ENCODE measurements around the gene PPAN.

Gene PPAN

DNA sequence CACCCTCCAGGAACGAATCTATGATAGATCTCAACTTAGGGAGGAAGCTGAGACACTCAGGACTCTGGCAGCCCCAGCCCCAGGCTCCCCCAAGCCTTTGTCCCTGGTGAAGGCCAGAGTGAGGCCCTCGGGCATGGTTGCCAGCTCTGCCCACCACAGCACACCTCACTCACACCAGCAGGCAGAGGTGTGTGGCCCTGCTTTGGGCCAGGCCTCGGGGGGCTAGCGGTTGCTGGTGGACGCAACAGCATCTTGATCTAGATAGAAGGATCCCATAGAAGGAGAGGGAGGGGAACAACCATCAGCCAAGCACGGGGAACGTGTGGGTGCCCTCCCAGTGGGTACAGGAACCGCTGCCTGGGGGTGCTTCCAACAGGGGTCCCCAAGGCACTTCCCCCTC, 51.9 kb downstream of the PPAN start:
- Histone ChIP-seq H3K4me3 (ENCODE audit: low read depth in 1 of 2, low read length in 1 of 2) (no peak overlapping the region), H3K27ac (no peak overlapping the region), H3K4me1 (ENCODE audit: control insufficient read depth in 1 of 2, insufficient read depth in 1 of 2, low read depth in 1 of 2, low read length in 1 of 2) (no peaks in the 10 kb centered on the region), H3K27me3 (no peaks in the 10 kb centered on the region), H3K9me3 (no peaks in the 10 kb centered on the region), H3K36me3 (peaks cover 93% of the 10 kb centered on the region)
- TF ChIP-seq, protein P1, sequence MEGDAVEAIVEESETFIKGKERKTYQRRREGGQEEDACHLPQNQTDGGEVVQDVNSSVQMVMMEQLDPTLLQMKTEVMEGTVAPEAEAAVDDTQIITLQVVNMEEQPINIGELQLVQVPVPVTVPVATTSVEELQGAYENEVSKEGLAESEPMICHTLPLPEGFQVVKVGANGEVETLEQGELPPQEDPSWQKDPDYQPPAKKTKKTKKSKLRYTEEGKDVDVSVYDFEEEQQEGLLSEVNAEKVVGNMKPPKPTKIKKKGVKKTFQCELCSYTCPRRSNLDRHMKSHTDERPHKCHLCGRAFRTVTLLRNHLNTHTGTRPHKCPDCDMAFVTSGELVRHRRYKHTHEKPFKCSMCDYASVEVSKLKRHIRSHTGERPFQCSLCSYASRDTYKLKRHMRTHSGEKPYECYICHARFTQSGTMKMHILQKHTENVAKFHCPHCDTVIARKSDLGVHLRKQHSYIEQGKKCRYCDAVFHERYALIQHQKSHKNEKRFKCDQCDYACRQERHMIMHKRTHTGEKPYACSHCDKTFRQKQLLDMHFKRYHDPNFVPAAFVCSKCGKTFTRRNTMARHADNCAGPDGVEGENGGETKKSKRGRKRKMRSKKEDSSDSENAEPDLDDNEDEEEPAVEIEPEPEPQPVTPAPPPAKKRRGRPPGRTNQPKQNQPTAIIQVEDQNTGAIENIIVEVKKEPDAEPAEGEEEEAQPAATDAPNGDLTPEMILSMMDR (IDR thresholded peaks at IDR 0.05) = no peak

DNA sequence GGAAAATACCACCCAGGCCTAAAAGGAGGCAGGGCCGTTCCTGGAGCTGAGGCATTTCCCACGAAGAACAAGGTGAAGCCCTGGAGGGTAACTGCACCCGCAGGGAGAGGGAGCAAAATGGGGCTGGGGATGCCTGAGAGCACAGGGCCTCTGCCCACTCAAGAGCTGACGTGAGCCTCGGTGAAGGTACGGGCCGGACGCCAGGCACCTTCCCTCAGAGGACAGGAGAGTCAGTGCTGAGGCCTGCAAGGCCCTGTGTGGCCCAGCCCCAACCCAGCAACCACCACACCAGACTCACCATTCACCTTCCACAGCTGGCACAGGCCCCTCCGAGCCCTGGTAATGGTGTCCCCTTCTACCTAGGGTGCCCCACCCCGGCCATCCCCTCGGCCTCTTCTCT, 52.3 kb downstream of the PPAN start:
- Histone ChIP-seq H3K36me3 (peaks cover 94% of the 10 kb centered on the region), H3K4me1 (ENCODE audit: control insufficient read depth in 1 of 2, insufficient read depth in 1 of 2, low read depth in 1 of 2, low read length in 1 of 2) (no peaks in the 10 kb centered on the region), H3K4me3 (ENCODE audit: low read depth in 1 of 2, low read length in 1 of 2) (no peak overlapping the region), H3K27me3 (no peaks in the 10 kb centered on the region), H3K27ac (no peak overlapping the region), H3K9me3 (no peaks in the 10 kb centered on the region)
- TF ChIP-seq, protein P1 (IDR thresholded peaks at IDR 0.05) = no peak

DNA sequence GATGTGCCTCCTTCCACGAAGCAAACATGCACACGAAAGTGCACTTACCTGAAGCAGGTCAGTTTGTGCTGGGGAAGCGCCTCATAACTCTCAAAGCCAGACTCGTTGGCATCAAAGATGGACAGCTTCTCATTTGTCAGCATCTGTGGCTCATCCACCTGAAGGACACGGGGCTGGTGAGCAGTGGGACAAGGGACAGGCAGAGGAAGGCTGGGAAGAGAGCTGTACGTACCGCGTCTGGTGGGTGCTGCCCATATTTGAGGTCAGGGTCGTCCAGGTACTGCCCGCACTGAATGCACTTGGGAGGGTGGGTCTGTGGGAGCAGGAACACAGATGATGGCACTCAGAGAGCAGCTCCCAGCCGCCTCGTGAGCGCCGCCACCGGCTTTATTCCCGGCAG, 53.4 kb downstream of the PPAN start:
- no peaks in the 10 kb centered on the region for H3K27me3 ChIP-seq
- peaks cover 93% of the 10 kb centered on the region for H3K36me3 ChIP-seq
- H3K9me3 ChIP-seq = no peaks in the 10 kb centered on the region
- TF ChIP-seq, protein P1 (IDR thresholded peaks at IDR 0.05) = no peak
- H3K4me1 ChIP-seq (ENCODE audit: control insufficient read depth in 1 of 2, insufficient read depth in 1 of 2, low read depth in 1 of 2, low read length in 1 of 2) = no peaks in the 10 kb centered on the region
- H3K4me3 ChIP-seq (ENCODE audit: low read depth in 1 of 2, low read length in 1 of 2) = no peak overlapping the region
- H3K27ac ChIP-seq = no peak overlapping the region

Data from neutrophil (primary cell).